ENCODE data around the gene TMEM141.

TMEM141 gene

GRCh38 chr9:136751814-136752213, 39.3 kb upstream of the TMEM141 start:
- TF ChIP-seq SIN3A (IDR thresholded peaks at IDR 0.05; ENCODE audit: borderline replicate concordance, insufficient read depth, low read length) = no peak

DNA sequence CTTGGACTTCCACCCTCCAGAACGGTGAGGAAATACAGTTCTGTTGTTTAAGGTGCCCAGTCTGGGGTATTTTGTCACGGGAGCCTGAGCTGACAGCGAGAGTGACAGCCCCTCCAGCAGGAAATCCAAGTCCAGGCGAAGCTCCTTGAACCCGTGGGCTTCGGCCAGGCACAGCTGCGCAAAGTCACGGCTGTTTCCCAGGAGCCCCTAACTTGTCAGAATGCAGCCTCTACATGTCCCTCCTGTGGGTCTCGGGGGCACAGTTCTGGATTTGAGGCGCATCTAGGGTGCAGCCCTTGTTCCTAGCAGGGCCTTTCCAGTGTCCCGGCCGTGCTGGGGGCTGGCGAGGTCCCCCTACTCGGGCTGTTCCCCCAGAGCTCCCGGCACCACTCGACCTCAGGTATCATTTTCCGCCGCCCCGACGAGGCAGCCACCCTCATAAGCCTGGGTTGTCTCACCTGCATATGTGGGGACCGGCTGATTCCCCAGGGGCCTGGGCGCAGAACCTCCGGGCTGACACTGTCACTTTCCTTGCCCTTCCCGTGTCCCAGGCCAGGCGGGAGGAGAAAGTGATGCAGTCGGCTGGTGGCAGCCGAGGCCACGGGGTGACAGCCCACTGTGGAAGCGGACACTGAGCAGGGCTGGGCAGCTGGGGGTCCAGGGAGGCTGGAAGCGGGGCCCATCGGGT, 37.6 kb upstream of the TMEM141 start:
- no peak for TF ChIP-seq POLR2AphosphoS5 (IDR thresholded peaks at IDR 0.05; ENCODE audit: low read depth, low read length)
- TF ChIP-seq REST (IDR thresholded peaks at IDR 0.05; ENCODE audit: insufficient read depth in 1 of 2, low read depth in 2 of 2, low read length in 2 of 2) = no peak
- TF ChIP-seq TAF1 (IDR thresholded peaks at IDR 0.05; ENCODE audit: borderline replicate concordance, insufficient read depth, low read length) = no peak
- no peak for TF ChIP-seq FOXP2 (optimal IDR thresholded peaks at IDR 0.05; ENCODE audit: borderline replicate concordance, extremely low read depth, extremely low read length, insufficient read depth)
- TF ChIP-seq SIN3A (IDR thresholded peaks at IDR 0.05; ENCODE audit: borderline replicate concordance, insufficient read depth, low read length) = no peak

GRCh38 chr9:136754059-136754572, 37.0 kb upstream of the TMEM141 start:
- TF ChIP-seq SIN3A (IDR thresholded peaks at IDR 0.05; ENCODE audit: borderline replicate concordance, insufficient read depth, low read length) (no peak), POLR2AphosphoS5 (IDR thresholded peaks at IDR 0.05; ENCODE audit: low read depth, low read length) (no peak), FOXP2 (optimal IDR thresholded peaks at IDR 0.05; ENCODE audit: borderline replicate concordance, extremely low read depth, extremely low read length, insufficient read depth) (no peak), TAF1 (IDR thresholded peaks at IDR 0.05; ENCODE audit: borderline replicate concordance, insufficient read depth, low read length) (no peak), REST (IDR thresholded peaks at IDR 0.05; ENCODE audit: insufficient read depth in 1 of 2, low read depth in 2 of 2, low read length in 2 of 2) (no peak)

GRCh38 chr9:136754626-136755301, 36.4 kb upstream of the TMEM141 start:
- TF ChIP-seq FOXP2 (optimal IDR thresholded peaks at IDR 0.05; ENCODE audit: borderline replicate concordance, extremely low read depth, extremely low read length, insufficient read depth) (no peak), SIN3A (IDR thresholded peaks at IDR 0.05; ENCODE audit: borderline replicate concordance, insufficient read depth, low read length) (no peak), POLR2AphosphoS5 (IDR thresholded peaks at IDR 0.05; ENCODE audit: low read depth, low read length) (no peak), REST (IDR thresholded peaks at IDR 0.05; ENCODE audit: insufficient read depth in 1 of 2, low read depth in 2 of 2, low read length in 2 of 2) (no peak), TAF1 (IDR thresholded peaks at IDR 0.05; ENCODE audit: borderline replicate concordance, insufficient read depth, low read length) (no peak)

DNA sequence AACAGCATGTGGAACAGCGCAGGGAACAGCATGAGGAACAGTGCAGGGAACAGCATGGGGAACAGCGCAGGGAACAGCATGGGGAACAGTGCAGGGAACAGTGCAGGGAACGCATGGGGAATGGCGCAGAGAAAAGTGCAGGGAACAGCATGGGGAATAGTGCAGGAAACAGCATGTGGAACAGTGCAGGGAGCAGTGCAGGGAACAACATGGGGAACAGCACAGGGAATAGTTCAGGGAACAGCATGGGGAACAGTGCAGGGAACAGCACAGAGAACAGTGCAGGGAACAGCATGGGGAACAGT, 35.1 kb upstream of the TMEM141 start:
- TF ChIP-seq TAF1 (IDR thresholded peaks at IDR 0.05; ENCODE audit: borderline replicate concordance, insufficient read depth, low read length) (no peak), POLR2AphosphoS5 (IDR thresholded peaks at IDR 0.05; ENCODE audit: low read depth, low read length) (no peak), REST (IDR thresholded peaks at IDR 0.05; ENCODE audit: insufficient read depth in 1 of 2, low read depth in 2 of 2, low read length in 2 of 2) (no peak)

Measured in PFSK-1 (cell line).